Endothelial cell of umbilical vein (primary cell): ENCODE measurements around the gene HMGCS1. TPM values are rescaled to one million over a fixed set of nuclear protein-coding genes. Genes with fewer than 3 reads are reported as not detected.

Experiments used
- BruUV-seq: library from RNA; stranded (reverse); fragments of 400-500 nt; replicated peaks from 2 replicates; lab custom pipeline; 2021; lab: Mats Ljungman, UMichigan
- CTCF ChIA-PET: fragments of 300-600, 350-600 bp; sonication (Branson Sonifier 250); formaldehyde crosslinking; loops from one replicate; lab custom pipeline; 2021; ENCODE audit warnings: antibody characterized with exemption, inconsistent platforms; lab: Charles Lee
- POLR2A ChIA-PET: fragments of 300-600, 350-600 bp; sonication (Branson Sonifier 250); formaldehyde crosslinking; loops from one replicate; lab custom pipeline; 2021; ENCODE audit warnings: antibody characterized with exemption, inconsistent platforms; lab: Charles Lee
- DNase-seq: peaks from one replicate; pipeline ENCODE4 v3.0.0-alpha.2; 2011; ENCODE audit warnings: low read depth, low spot score
- FAIRE-seq: peaks from 2 replicates; lab custom pipeline; 2011; peaks lifted over from hg19 to GRCh38; lab: Jason Lieb, UNC
- H2AFZ ChIP-seq: 2 replicates; pipeline ENCODE4 v1.6.0; 2012; ENCODE audit warnings: low read depth, low read length, control low read depth, inconsistent platforms
- H3K27ac ChIP-seq: 2 replicates; pipeline ENCODE4 v1.5.1; 2011; ENCODE audit warnings: low read depth, mild to moderate bottlenecking, control low read depth, low read length, moderate library complexity; ENCODE audit not compliant: insufficient read depth
- H3K27me3 ChIP-seq, 2 experiments: 2 replicates each; pipeline versions ENCODE4 v1.6.0 to v1.6.1; 2011; ENCODE audit warnings: low read length in 2 of 2, mixed read lengths in 1 of 2; ENCODE audit not compliant: control insufficient read depth in 2 of 2, insufficient read depth in 2 of 2
- H3K36me3 ChIP-seq, 2 experiments: 2 replicates in 1 of 2; 3 replicates in 1 of 2; pipeline ENCODE4 v1.5.1; 2011; ENCODE audit warnings: low read length in 2 of 2, mild to moderate bottlenecking in 1 of 2, moderate library complexity in 1 of 2; ENCODE audit not compliant: control insufficient read depth in 2 of 2, insufficient read depth in 2 of 2; ENCODE audit errors: extremely low read depth in 1 of 2
- H3K4me1 ChIP-seq: 3 replicates; pipeline ENCODE4 v1.5.1; 2011; ENCODE audit warnings: mild to moderate bottlenecking, low read length; ENCODE audit not compliant: control insufficient read depth, insufficient read depth; ENCODE audit errors: extremely low read depth
- H3K4me2 ChIP-seq: 2 replicates; pipeline ENCODE4 v1.6.1; 2011; ENCODE audit warnings: low read length, control low read depth, mixed read lengths; ENCODE audit not compliant: insufficient read depth
- H3K4me3 ChIP-seq, 3 experiments: fragments of 200-600 bp in 1 of 3; sonication (generic), shearing (Covaris generic) in 1 of 3; replicated peaks in 1 of 3; 2 replicates each; pipeline ENCODE4 v1.5.1; 2011 to 2016; ENCODE audit warnings: control low read depth in 3 of 3, low read length in 3 of 3, mild to moderate bottlenecking in 2 of 3, inconsistent platforms in 1 of 3, low read depth in 1 of 3, moderate library complexity in 1 of 3; ENCODE audit not compliant: insufficient read depth in 1 of 3
- H3K79me2 ChIP-seq: 2 replicates; pipeline ENCODE4 v1.6.0; 2012; ENCODE audit warnings: low read length, inconsistent platforms; ENCODE audit not compliant: control insufficient read depth, insufficient read depth
- H3K9ac ChIP-seq: replicated peaks from 2 replicates; pipeline ENCODE3; 2011; ENCODE audit warnings: low read length, control low read depth; ENCODE audit not compliant: insufficient read depth; ENCODE audit errors: extremely low read depth
- H3K9me1 ChIP-seq: replicated peaks from 3 replicates; pipeline ENCODE4 v1.6.0; 2011; ENCODE audit warnings: mild to moderate bottlenecking, low read length; ENCODE audit not compliant: control insufficient read depth, insufficient read depth; ENCODE audit errors: extremely low read depth
- H3K9me3 ChIP-seq: replicated peaks from 2 replicates; pipeline ENCODE4 v1.5.1; 2012; ENCODE audit warnings: low read length, inconsistent platforms; ENCODE audit not compliant: control insufficient read depth, insufficient read depth
- H4K20me1 ChIP-seq: replicated peaks from 2 replicates; pipeline ENCODE3; 2011; ENCODE audit warnings: mild to moderate bottlenecking, low read length; ENCODE audit not compliant: control insufficient read depth, insufficient read depth; ENCODE audit errors: extremely low read depth
- EZH2 ChIP-seq: IDR thresholded peaks from 2 replicates; pipeline ENCODE4 v1.6.1; 2012; ENCODE audit warnings: borderline replicate concordance, low read depth, mild to moderate bottlenecking, moderate library complexity, low read length, inconsistent platforms; ENCODE audit not compliant: severe bottlenecking
- FOS ChIP-seq: IDR thresholded peaks from 2 replicates; pipeline ENCODE4 v1.6.1; 2011; ENCODE audit warnings: mild to moderate bottlenecking, low read length, moderate library complexity, borderline replicate concordance; ENCODE audit not compliant: insufficient read depth
- GATA2 ChIP-seq: IDR thresholded peaks from 2 replicates; pipeline ENCODE4 v1.7.0; 2011; ENCODE audit warnings: low read depth, mild to moderate bottlenecking, moderate library complexity, mixed read lengths, low read length; ENCODE audit not compliant: insufficient read length, insufficient read depth
- JUN ChIP-seq: IDR thresholded peaks from 2 replicates; pipeline ENCODE4 v1.6.1; 2011; ENCODE audit warnings: borderline replicate concordance, low read depth; ENCODE audit not compliant: insufficient read length, insufficient read depth
- MYC ChIP-seq: IDR thresholded peaks from one replicate; pipeline ENCODE4 v1.6.1; 2011; ENCODE audit warnings: mild to moderate bottlenecking, low read depth, low read length
- POLR2A ChIP-seq: IDR thresholded peaks from 2 replicates; pipeline ENCODE4 v1.6.1; 2012; ENCODE audit warnings: low read depth, mild to moderate bottlenecking, control low read depth, low read length
- POLR2AphosphoS5 ChIP-seq: IDR thresholded peaks from 2 replicates; pipeline ENCODE4 v1.6.1; 2012; ENCODE audit warnings: low read depth, mild to moderate bottlenecking, control low read depth, low read length, moderate library complexity; ENCODE audit not compliant: insufficient read depth
- dilution Hi-C: fragments of 300-500 bp; cut with MboI; formaldehyde crosslinking; loops from one replicate; pipeline ENCODE4 v1.15.0; 2019; ENCODE audit warnings: low sequenced_read_pairs; ENCODE audit not compliant: extremely low pct_ligation_motif_present
- intact Hi-C: fragments of 100-400 bp; cut with micrococcal nuclease; formaldehyde crosslinking; loops from one replicate; pipeline ENCODE4 v1.10.0; 2022
- polyA plus RNA-seq, 4 experiments: library from polyadenylated mRNA; depleted of rRNA in 3 of 4; stranded (reverse) in 3 of 4; unstranded in 1 of 4; fragments of >200 nt; gene quantifications; 2 replicates each; pipeline versions ENCODE4 v1.2.1 to v1.2.3, GENCODE V29; 2011 to 2012; ENCODE audit warnings: missing spikeins in 1 of 4
- total RNA-seq: library from RNA; stranded (reverse); gene quantifications from 2 replicates; pipeline ENCODE4 v1.2.3, GENCODE V29; 2021
- TF ChIP-seq, protein P1 (sequence below), 2 donors: IDR thresholded peaks; 1 replicate in 1 of 2; 2 replicates in 1 of 2; pipeline ENCODE4 v1.5.1; 2011; ENCODE audit warnings: low read length in 2 of 2, mild to moderate bottlenecking in 2 of 2, moderate library complexity in 2 of 2, control low read depth in 1 of 2, inconsistent platforms in 1 of 2, low read depth in 1 of 2; ENCODE audit not compliant: insufficient read depth in 1 of 2; ENCODE audit errors: extremely low read depth in 1 of 2
- TF ChIP-seq, protein P2 (sequence below): IDR thresholded peaks from 2 replicates; pipeline ENCODE4 v1.6.1; 2011; ENCODE audit not compliant: insufficient read depth, insufficient read length

Gene HMGCS1
- total and polyA plus RNA-seq, 2 donors (not counting 3 experiments of a cell fraction or from before 2014, with no cell fraction given), result 43.3 to 133 TPM

DNA sequence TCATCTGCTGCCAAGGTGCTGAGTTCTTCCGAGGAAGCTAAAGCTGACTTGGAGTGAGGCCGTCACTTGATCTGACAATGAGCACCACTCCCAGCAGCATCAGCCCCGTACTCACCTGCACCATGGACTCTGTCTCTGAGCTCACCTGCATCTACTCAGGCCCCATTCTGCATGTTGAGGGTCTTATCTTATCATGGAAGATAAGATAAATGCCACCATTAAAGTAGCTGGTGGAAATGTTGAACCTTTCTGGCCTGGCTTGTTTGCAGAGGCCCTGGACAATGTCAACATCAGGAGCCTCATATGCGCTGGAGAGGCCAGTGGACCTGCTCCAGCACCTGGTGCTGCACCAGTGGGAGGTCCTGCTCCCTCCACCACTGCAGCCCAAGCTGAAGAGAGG is 35.0 kb upstream of the HMGCS1 start:
- H3K4me3 ChIP-seq, result no peak overlapping the region
- H3K36me3 ChIP-seq, result no peaks in the 10 kb centered on the region
- H3K27ac ChIP-seq, result no peak overlapping the region
- H3K9me1 ChIP-seq, result no peaks in the 10 kb centered on the region
- no peaks in the 10 kb centered on the region for H3K79me2 ChIP-seq
- H4K20me1 ChIP-seq, result no peaks in the 10 kb centered on the region
- POLR2A ChIA-PET, result no interaction called here
- FAIRE-seq, result no peak
- no TSS peak for BruUV-seq
- no peaks in the 10 kb centered on the region for H3K4me1 ChIP-seq
- TF ChIP-seq FOS, result no peak
- TF ChIP-seq JUN, result no peak
- TF ChIP-seq, protein P1, sequence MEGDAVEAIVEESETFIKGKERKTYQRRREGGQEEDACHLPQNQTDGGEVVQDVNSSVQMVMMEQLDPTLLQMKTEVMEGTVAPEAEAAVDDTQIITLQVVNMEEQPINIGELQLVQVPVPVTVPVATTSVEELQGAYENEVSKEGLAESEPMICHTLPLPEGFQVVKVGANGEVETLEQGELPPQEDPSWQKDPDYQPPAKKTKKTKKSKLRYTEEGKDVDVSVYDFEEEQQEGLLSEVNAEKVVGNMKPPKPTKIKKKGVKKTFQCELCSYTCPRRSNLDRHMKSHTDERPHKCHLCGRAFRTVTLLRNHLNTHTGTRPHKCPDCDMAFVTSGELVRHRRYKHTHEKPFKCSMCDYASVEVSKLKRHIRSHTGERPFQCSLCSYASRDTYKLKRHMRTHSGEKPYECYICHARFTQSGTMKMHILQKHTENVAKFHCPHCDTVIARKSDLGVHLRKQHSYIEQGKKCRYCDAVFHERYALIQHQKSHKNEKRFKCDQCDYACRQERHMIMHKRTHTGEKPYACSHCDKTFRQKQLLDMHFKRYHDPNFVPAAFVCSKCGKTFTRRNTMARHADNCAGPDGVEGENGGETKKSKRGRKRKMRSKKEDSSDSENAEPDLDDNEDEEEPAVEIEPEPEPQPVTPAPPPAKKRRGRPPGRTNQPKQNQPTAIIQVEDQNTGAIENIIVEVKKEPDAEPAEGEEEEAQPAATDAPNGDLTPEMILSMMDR (IDR thresholded peaks at IDR 0.05; ENCODE audit: extremely low read depth in 1 of 2, insufficient read depth in 1 of 2, low read depth in 1 of 2, low read length in 2 of 2), result no peak
- no peak for TF ChIP-seq GATA2
- TF ChIP-seq POLR2A, result no peak
- TF ChIP-seq EZH2, result no peak
- TF ChIP-seq MYC, result no peak
- no peak for TF ChIP-seq POLR2AphosphoS5
- TF ChIP-seq, protein P2, sequence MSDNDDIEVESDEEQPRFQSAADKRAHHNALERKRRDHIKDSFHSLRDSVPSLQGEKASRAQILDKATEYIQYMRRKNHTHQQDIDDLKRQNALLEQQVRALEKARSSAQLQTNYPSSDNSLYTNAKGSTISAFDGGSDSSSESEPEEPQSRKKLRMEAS, result no peak
- intact Hi-C loops (no loop called here), dilution Hi-C loops (no loop called here)
- no peak for DNase-seq
- no peak overlapping the region for H3K4me2 ChIP-seq
- no peaks in the 10 kb centered on the region for H3K27me3 ChIP-seq
- no peaks in the 10 kb centered on the region for H3K9me3 ChIP-seq
- no peak overlapping the region for H2AFZ ChIP-seq
- H3K9ac ChIP-seq, result no peak overlapping the region
- CTCF ChIA-PET, result no interaction called here
